IPS-11a (cell line): Measurements from ENCODE around the gene ADGRG6.
"Not testable (repeated sequence)": the region's sequence is repeated elsewhere in the genome, so short reads cannot be mapped to it uniquely, and the experiment has no call there.

Experiments
- H3K4me3 ChIP-seq: one replicate; pipeline ENCODE4 v1.5.1; 2013; ENCODE audit warnings: low read depth, low read length, control low read depth

Gene ADGRG6

DNA sequence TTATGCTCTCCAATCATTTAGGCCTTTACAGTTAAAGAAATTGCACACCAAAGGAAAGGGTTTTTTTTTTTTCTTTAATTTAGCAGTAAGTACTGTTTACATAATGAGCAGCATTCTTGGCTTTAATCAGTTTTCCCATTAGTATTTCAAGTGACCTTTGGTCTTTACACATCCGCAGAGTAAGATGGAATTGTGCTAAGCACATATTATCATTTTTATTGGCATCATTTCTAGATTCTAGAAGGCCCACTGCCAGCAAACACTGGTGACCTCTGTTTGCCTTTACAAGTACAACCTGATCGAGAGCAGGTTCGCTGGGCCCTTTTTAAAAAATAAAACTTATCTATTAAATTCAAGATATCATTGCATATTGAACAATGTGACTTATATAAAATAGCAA lies 104.3 kb downstream of the ADGRG6 start:
- no peak overlapping the region for H3K4me3 ChIP-seq

DNA sequence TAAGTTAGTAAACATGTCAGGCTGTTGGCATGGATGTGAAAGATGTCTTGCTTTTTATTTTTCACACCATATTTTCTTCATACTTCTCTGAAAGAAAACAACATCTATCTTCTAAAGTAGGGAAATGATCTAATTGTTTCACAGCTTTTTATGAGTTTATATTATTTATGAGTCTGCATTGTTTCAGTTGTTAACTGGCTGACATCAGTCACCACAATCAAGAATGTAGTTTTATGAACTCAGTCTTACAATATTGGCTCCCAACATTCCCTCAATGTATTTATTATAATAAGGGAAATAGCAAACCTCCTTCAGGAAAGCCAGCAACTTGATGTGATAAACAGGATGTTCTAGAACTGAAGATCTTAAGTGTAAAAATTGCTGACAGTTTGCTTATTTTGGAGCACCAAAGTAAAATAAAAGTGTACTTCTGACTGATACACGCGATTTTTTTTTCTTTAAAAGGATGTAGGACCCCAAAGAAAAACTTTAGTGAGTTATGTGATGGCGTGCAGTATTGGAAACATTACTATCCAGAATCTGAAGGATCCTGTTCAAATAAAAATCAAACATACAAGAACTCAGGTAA lies 106.0 kb downstream of the ADGRG6 start:
- H3K4me3 ChIP-seq = no peak overlapping the region

DNA sequence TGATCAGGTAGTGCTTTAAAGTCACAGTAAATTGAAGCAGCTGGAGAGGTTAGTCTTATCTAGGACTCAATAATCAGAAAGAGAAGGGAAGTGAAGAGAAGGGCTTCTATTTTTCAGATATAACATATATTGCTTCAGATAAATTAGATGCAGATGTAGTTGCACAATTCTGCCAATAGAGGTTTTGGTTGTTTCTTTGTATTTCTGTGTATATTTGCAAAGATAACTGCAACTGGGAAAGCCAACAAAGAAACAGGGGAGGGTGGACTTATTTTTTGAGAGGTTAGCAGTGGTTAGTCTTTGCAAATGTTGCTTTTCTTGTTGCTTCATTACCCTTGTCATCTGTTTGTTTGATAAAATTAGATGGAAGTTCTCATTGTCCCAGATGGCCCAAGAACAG lies 106.6 kb downstream of the ADGRG6 start:
- no peak overlapping the region for H3K4me3 ChIP-seq

DNA sequence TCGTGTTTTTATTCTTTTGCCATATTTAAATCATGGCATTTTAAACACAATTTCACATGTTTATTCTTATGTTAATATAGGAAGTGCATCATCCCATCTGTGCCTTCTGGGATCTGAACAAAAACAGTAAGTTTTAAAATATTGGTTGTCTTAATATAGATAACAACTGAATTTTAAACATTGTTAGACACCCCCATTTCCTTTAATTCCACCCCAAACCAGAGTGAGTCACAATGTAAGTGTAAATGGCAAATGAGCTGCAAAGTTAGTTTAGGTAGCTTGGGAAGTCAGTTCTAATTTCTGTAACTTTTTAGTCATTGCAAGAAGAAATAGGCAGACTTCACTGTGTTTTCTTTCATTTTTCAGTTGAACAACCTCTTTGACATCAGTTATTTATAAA lies 108.0 kb downstream of the ADGRG6 start:
- H3K4me3 ChIP-seq = no peak overlapping the region

DNA sequence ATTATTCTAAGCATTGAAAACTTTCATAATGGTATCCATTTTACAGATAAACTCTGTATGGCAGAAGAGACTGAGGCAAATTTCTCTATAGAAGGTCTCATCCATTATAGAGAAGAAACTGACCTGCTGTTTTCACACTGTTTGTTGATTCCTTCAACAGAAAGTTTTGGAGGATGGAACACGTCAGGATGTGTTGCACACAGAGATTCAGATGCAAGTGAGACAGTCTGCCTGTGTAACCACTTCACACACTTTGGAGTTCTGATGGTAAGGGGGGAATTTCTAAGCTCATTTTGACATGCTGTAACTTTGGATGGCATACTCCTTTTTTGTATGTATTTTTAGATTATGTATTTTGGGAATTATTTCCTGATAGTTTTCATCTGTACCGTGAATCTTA lies 109.3 kb downstream of the ADGRG6 start:
- no peak overlapping the region for H3K4me3 ChIP-seq

DNA sequence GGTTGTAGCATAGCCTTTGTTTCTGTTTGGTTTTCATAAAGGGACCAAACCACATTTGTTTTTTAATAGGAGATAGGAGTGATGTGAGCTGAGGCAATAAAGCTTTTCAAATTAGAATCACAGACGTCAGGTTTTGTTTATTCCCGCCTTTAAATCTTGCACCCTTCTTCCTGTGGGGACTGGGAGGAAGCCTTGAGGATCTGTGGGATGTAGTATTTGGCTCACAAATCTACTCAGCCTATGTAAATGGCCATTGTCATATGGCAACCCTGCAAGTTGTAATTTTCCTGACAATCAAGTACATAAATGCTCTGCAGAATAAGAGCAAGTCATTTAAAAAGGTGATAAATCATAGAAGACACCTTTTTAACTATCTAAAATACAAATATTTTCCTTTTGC lies 110.4 kb downstream of the ADGRG6 start:
- no peak overlapping the region for H3K4me3 ChIP-seq

DNA sequence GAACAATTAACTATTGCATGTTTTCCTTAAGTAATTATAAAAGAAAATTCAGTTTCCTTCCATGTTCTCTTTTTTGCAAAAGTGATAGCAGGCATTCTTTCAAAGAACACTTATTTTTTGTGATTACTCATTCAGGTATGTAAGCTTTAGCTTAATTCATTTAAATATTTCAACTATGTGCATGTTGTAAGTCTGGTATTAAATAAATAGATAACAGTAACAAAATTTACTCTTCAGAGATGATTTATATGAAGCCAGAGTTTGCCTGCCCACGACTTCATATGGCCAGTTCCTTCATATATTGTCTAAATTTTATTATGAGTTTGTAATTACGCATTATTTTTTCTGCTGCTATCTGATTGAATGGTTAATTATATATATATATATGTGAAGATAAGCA lies 110.9 kb downstream of the ADGRG6 start:
- no peak overlapping the region for H3K4me3 ChIP-seq

DNA sequence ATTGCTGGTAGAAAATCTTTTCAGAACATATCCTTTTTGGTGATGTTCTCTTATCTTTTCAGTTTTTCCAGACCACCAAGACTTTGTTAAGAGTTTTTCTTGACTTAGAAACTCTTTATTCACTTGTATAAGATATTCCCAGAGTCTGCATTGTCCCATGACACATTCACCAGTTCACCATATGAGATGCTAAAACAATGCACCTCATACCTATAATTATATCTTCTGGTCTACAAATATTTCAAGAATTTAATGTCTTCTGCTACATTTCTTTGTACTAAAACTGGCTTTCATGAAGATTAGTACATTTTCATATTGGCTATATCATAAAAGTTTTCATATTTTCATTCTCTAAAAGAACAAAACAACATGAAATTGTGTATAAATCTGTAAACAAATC lies 111.3 kb downstream of the ADGRG6 start:
- no peak overlapping the region for H3K4me3 ChIP-seq

DNA sequence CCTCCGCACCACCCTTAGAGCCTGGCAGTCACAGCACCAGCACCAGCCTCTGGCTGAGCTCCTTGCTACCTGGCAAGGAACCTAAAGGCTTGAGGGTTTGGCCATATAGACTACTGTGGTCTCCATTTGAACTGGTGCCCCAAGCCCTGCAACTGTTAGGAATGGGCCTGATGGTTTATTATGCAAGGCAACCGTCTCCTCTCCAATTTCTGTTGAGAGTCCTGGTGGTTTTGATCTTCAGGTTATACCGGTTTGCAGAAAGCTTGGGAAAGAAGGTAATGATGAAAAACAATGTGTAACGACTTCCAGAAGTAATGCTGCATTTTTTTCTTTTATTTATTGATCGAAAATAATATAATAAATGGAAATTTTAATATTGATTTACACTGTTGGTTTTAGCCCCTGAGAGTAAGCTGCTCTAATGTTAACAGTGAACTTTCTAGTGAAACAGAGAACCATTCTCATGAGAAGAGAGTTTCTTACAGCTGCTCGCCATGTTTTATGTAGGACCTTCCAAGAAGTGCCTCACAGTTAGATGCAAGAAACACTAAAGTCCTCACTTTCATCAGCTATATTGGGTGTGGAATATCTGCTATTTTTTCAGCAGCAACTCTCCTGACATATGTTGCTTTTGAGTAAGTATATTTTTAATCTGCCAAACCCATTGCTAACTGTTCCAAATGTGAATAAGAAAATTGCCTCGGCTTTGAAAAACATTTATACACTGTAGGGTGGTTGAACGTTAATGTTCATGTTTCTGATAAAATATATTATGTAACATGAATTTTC lies 112.8 kb downstream of the ADGRG6 start:
- no peak overlapping the region for H3K4me3 ChIP-seq

DNA sequence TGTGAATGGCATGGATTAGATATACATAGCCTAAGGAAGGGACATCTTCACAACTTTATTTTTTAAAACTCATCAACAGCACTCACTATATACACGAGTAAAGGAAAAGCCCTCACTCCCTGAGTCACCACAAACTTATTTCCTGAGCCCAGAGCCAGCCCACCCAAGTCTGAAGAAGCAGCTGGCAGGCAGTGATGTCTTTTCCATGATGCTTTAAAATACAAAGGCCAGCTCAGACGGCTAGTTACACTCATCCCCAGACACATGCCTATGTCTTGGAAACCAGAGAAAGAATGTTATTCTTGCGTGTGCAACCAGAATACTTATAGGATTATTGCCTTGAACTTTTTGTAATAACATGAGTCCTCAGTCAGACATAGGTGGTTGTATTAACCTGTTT lies 114.4 kb downstream of the ADGRG6 start:
- H3K4me3 ChIP-seq = no peak overlapping the region

DNA sequence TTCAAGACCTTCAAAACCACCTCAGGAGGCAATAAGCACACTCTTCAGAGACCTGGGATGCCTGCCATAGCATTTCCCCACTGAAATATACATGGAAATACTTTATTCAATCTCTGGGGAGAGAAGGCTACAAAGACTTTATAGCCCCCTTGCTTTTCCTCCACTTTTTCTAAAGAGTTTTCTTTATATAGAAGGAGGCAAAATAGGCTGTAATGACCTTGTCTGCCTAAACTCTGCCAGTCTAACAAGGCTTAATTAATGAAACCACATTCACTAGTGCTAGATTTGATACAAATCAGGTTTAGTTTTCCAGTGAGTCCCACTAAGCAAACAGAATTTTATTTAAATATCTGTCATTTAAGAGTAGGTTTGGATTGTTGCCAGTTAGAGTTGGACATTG lies 114.9 kb downstream of the ADGRG6 start:
- H3K4me3 ChIP-seq = no peak overlapping the region

DNA sequence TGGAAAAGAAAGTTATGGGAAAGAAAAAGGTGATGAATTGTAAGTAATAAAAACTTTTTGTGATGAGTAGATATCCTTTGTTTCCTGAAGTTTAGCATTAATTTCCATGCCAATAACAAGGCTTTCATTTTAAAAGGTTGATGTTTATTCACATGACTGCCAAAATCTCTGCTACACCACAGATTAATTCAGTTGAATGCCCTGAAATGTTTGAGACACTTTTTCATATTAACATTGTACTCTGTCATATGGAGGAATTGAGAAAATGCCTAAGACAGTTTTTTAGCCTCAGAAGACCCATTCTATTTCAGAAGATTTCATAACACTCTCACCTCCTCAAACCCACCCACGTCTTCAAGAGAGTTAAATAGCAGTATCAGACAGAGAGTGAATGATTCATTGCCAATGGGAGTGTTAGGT lies 115.5 kb downstream of the ADGRG6 start:
- H3K4me3 ChIP-seq = no peak overlapping the region

DNA sequence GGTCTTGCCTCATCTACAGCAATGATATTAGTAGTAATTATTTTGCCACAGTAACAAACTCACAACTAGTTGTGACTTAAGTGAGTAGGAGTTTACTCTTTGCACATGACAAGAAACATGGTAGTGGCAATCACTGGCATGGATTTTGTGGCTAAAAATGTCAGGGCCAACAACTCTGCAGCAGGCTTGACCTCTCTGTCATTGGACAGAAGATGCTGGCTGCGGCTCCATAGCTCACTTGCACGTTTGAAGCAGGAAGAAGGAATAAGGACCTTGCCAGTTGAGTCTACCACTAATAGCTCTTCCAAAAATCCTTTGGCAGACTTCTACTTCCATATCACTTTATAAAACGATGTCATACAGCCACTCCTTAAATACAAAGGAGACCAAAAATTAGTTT lies 117.3 kb downstream of the ADGRG6 start:
- no peak overlapping the region for H3K4me3 ChIP-seq

DNA sequence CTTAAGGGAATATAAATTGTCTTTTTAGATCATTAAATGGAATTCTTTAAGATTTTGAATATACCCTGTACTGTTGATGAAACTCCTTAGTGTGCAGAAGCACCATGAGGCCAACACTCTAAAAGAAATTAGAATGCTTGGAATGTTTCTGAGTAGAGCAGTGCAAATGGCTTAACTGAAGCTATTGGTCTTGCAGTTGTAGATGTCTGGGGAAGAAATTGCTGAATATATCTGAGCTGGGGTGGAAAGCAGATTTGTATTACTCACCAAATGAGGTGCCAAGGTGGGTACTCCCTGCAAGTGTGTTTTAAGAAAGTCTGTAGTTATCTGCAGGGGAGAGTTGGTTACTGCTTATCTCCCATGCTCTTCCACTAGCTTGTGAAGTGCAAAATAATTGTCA lies 119.0 kb downstream of the ADGRG6 start:
- no peak overlapping the region for H3K4me3 ChIP-seq

DNA sequence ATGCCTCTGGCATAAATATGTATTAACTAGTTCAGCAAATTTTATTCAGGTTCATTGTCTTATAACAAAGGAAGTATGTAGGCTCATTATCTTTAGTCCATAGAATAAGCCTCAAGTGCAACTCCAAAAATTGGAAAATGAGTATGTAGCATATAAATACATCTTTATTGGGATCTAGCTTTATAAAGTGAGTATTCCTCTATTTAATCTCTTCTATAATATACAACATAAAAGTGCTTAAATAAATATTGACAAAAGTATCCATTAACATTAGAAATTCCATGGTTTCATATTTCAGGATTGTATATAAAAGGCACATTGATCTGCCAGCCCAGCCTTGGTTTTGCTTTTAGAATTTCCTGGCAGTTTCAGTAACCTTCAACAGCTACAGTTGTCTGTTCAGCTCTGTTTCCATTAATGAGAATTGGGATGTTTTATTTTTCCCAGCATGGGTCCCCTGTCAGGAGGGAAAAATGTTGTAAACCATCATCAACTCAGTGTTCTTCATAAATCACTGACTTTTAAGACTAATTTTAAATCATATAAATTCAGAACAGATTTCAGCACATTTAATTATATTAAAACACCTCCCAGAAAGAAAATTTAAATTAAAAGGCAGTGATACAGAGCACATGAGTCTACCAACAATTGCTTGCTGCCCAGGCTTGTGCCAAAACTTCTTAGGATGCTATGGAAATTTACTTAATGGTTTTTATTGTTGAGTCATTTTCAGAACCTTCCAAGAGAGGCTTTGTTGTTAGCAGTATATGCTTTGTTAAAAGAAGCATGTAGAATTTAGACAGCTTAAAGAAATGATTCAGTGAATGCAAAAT lies 119.7 kb downstream of the ADGRG6 start:
- no peak overlapping the region for H3K4me3 ChIP-seq

DNA sequence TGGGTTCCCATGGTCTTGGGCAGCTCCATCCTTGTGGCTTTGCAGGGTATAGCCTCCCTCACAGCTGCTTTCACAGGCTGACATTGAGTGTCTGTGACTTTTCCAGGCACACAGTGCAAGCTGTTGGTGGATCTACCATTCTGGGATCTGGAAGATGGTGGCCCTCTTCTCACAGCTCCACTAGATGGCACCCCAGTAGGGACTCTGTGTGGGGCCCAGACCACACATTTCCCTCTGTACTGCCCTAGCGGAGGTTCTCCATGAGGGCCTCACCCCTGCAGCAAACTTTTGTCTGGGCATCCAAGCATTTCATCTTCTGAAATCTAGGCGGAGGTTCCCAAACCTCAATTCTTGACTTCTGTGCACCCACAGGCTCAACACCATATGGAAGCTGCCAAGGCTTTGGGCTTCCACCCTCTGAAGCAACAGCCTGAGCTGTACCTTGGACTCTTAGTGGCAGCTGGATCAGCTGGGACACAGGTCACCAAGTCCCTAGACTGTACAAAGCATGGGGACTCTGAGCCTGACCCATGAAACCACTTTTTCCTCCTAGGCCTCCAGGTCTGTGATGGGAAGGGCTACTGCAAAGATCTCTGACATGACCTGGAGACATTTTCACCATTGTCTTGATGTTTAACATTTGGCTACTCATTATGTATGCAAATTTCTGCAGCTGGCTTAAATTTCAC lies 124.8 kb downstream of the ADGRG6 start:
- H3K4me3 ChIP-seq = not testable (repeated sequence)

DNA sequence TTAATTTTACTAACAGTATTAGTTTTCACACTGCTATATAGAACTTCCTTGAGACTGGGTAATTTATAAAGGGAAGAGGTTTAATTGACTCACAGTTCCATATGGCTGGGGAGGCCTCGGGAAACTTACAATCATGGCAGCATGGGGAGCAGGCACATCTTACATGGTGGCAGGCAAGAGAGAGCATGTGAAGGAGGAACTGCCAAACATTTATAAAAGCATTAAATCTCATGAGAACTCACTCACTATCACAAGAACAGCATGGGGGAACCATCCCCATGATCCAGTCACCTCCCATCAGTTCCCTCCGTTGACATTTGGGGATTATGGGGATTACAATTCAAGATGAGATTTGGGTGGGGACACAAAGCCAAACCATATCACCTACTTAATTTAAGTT lies 126.7 kb downstream of the ADGRG6 start:
- H3K4me3 ChIP-seq = not testable (repeated sequence)

DNA sequence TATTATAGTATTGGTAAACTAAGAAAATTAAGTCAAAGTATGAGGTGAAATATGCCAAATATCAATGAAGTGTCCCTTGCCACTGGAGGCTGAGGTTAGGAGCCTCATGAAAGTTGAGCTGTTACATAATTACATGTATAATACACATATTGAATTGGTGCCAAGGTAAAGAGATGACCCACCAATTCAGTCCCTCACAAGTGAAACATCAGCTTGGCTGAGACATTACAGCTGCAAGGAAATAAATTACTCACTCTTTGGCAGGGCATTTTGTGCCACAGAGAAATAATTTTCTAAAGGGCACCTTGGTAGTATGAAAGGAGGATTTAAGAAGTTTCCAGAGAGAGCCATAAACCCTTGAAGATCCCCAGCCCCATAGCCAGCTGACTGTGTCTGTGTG lies 127.4 kb downstream of the ADGRG6 start:
- H3K4me3 ChIP-seq = no peak overlapping the region

DNA sequence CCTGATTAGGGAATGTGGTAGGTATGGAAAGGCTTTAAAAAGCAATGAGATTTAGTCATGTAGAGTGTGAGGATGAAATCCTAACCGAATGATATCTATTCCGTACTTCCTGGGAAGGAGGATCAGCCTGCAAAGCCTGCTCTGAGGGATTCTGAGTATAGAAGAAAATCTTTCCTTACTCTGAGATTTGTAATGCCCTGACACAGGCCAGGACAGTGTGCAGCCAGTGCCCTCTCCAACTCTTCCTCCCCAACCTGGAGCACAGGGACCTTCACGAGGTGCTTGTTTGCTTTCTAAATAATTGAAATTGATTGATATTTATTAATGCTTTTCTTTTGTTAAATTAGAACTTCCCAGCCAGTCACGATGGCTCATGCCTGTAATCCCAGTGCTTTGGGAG lies 131.6 kb downstream of the ADGRG6 start:
- no peak overlapping the region for H3K4me3 ChIP-seq

DNA sequence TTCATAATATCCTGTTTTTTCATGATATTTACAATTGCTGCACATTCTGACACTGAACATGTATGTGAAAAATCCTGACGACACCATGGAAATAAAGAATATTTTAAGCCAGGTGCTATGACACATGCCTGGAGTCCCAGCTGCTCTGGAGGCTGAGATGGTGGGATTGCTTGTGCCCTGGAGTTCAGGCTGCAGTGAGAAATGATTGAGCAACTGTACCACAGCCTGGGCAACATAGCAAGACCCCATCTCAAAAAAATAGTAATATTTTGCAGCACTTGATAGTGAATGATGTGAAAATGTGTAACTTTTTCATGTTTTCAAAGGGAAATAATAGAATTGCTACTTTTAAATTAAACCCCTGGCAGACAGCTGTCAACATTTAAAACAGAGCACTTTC lies 137.1 kb downstream of the ADGRG6 start:
- H3K4me3 ChIP-seq = no peak overlapping the region

DNA sequence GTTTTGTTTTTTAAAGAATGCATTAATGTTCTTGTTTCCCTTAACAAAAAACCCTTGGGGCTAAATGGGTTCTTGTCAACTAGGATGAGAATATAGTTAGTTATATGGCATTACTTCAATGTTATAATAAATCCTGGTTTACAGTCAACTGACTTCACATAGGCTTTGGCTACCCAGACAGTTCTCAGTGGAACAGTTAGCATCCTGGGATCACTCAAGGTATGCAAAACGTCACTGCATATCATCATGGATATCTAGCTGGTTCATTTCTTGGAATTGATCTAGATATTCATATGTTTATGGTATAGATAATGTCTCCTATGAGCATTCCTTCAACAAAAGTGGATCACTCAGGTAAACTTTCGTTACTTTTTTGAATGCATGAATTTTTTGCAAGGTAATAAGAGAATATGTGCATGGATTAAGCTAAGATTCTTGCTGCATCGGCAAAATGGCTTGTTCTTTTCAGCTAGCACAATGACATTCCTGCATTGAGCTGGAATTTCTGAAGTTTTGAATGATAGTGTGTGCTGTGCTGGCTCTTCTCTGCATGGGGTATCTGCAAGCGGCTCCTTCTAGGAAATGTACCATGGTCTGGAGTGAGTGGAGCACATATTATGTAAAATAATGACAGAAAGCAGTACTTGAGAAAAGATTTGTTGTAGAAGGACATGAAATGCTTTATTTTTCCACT lies 138.9 kb downstream of the ADGRG6 start:
- H3K4me3 ChIP-seq = no peak overlapping the region
